Vagina (tissue), 2 donors: ENCODE measurements around the gene CYP2J2.

Experiments
- POLR2A ChIP-seq, 2 donors: fragments of 450-650 bp; IDR thresholded peaks; one replicate each; pipeline ENCODE4 v1.6.1; 2017; ENCODE audit warnings: antibody characterized with exemption in 2 of 2, mild to moderate bottlenecking in 2 of 2, moderate library complexity in 2 of 2
- POLR2AphosphoS5 ChIP-seq, 2 donors: sonication (generic); formaldehyde crosslinking; IDR thresholded peaks; one replicate each; pipeline ENCODE4 v1.9.0; 2017; ENCODE audit warnings: antibody characterized with exemption in 2 of 2, mild to moderate bottlenecking in 2 of 2, low read depth in 1 of 2; ENCODE audit not compliant: insufficient read depth in 1 of 2
- TF ChIP-seq, protein P1 (sequence below), 3 experiments: fragments of 450-650 bp in 2 of 3; fragments of 200-600 bp in 1 of 3; sonication (generic) in 1 of 3; IDR thresholded peaks; one replicate each; pipeline ENCODE4 v1.5.1; 2017 to 2019; ENCODE audit warnings: antibody characterized with exemption in 3 of 3, mild to moderate bottlenecking in 2 of 3, moderate library complexity in 2 of 3

GRCh38 chr1:59901770-59902388 lies 24.7 kb downstream of the CYP2J2 start:
- TF ChIP-seq, protein P1, sequence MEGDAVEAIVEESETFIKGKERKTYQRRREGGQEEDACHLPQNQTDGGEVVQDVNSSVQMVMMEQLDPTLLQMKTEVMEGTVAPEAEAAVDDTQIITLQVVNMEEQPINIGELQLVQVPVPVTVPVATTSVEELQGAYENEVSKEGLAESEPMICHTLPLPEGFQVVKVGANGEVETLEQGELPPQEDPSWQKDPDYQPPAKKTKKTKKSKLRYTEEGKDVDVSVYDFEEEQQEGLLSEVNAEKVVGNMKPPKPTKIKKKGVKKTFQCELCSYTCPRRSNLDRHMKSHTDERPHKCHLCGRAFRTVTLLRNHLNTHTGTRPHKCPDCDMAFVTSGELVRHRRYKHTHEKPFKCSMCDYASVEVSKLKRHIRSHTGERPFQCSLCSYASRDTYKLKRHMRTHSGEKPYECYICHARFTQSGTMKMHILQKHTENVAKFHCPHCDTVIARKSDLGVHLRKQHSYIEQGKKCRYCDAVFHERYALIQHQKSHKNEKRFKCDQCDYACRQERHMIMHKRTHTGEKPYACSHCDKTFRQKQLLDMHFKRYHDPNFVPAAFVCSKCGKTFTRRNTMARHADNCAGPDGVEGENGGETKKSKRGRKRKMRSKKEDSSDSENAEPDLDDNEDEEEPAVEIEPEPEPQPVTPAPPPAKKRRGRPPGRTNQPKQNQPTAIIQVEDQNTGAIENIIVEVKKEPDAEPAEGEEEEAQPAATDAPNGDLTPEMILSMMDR (IDR thresholded peaks at IDR 0.05), result no peak
- TF ChIP-seq POLR2AphosphoS5 (IDR thresholded peaks at IDR 0.05; ENCODE audit: insufficient read depth in 1 of 2, low read depth in 1 of 2), result no peak
- TF ChIP-seq POLR2A (IDR thresholded peaks at IDR 0.05), result no peak
